HEK293 (cell line): ENCODE measurements around the gene ACAD9.

ENCODE experiments used
- HOXA7 ChIP-seq: sonication (generic); formaldehyde crosslinking; IDR thresholded peaks from 2 replicates; pipeline ENCODE4 v1.8.1; 2022; ENCODE audit warnings: missing genetic modification reagents, borderline replicate concordance
- IKZF3 ChIP-seq: fragments of 450-650 bp; IDR thresholded peaks from 2 replicates; pipeline ENCODE4 v1.5.0; 2018; ENCODE audit warnings: missing biosample characterization, mild to moderate bottlenecking, missing genetic modification characterization, moderate library complexity
- KLF10 ChIP-seq: fragments of 450-650 bp; IDR thresholded peaks from 2 replicates; pipeline ENCODE4 v1.5.1; 2018; ENCODE audit warnings: missing biosample characterization, mild to moderate bottlenecking, missing genetic modification characterization
- PRDM1 ChIP-seq: fragments of 450-650 bp; formaldehyde crosslinking; IDR thresholded peaks from 2 replicates; pipeline ENCODE4; 2016; ENCODE audit warnings: missing biosample characterization, missing genetic modification characterization
- SETDB1 ChIP-seq: IDR thresholded peaks from one replicate; pipeline ENCODE4 v1.6.1; 2017; ENCODE audit warnings: mild to moderate bottlenecking, low read length, moderate library complexity, mixed read lengths; ENCODE audit not compliant: insufficient read length
- SP2 ChIP-seq: fragments of 450-650 bp; formaldehyde crosslinking; IDR thresholded peaks from 2 replicates; pipeline ENCODE4 v1.5.1; 2016; ENCODE audit warnings: missing biosample characterization, missing genetic modification characterization
- ZBTB17 ChIP-seq: fragments of 450-650 bp; formaldehyde crosslinking; IDR thresholded peaks from 2 replicates; pipeline ENCODE4 v1.5.1; 2016; ENCODE audit warnings: missing biosample characterization, missing genetic modification characterization
- ZFP37 ChIP-seq: fragments of 450-650 bp; formaldehyde crosslinking; IDR thresholded peaks from 2 replicates; pipeline ENCODE4 v1.5.1; 2016; ENCODE audit warnings: missing biosample characterization, missing genetic modification characterization
- ZFP41 ChIP-seq: fragments of 450-650 bp; formaldehyde crosslinking; IDR thresholded peaks from 2 replicates; pipeline ENCODE4 v1.5.1; 2016; ENCODE audit warnings: missing biosample characterization, missing genetic modification characterization, borderline replicate concordance
- ZNF114 ChIP-seq: fragments of 450-650 bp; formaldehyde crosslinking; IDR thresholded peaks from 2 replicates; pipeline ENCODE4 v1.5.0; 2017; ENCODE audit warnings: missing biosample characterization, missing genetic modification characterization
- ZNF132 ChIP-seq: fragments of 450-650 bp; formaldehyde crosslinking; IDR thresholded peaks from 2 replicates; pipeline ENCODE4 v1.5.1; 2017; ENCODE audit warnings: missing biosample characterization, missing genetic modification characterization, borderline replicate concordance
- ZNF138 ChIP-seq: fragments of 450-650 bp; formaldehyde crosslinking; IDR thresholded peaks from 2 replicates; pipeline ENCODE4 v1.5.1; 2016; ENCODE audit warnings: missing biosample characterization, missing genetic modification characterization, borderline replicate concordance
- ZNF146 ChIP-seq: fragments of 450-650 bp; formaldehyde crosslinking; IDR thresholded peaks from 2 replicates; pipeline ENCODE4 v1.5.1; 2016; ENCODE audit warnings: missing biosample characterization, missing genetic modification characterization
- ZNF157 ChIP-seq: fragments of 450-650 bp; formaldehyde crosslinking; IDR thresholded peaks from 2 replicates; pipeline ENCODE4 v1.5.1; 2016; ENCODE audit warnings: missing biosample characterization, missing genetic modification characterization
- ZNF174 ChIP-seq: fragments of 450-650 bp; formaldehyde crosslinking; IDR thresholded peaks from 2 replicates; pipeline ENCODE4 v1.5.0; 2017; ENCODE audit warnings: missing biosample characterization, mild to moderate bottlenecking, missing genetic modification characterization
- ZNF184 ChIP-seq: fragments of 450-650 bp; IDR thresholded peaks from 2 replicates; pipeline ENCODE4 v1.5.1; 2018; ENCODE audit warnings: missing biosample characterization, mild to moderate bottlenecking, missing genetic modification characterization
- ZNF24 ChIP-seq: fragments of 450-650 bp; formaldehyde crosslinking; IDR thresholded peaks from 2 replicates; pipeline ENCODE4 v1.5.1; 2016; ENCODE audit warnings: missing biosample characterization, missing genetic modification characterization
- ZNF350 ChIP-seq: fragments of 450-650 bp; formaldehyde crosslinking; IDR thresholded peaks from 2 replicates; pipeline ENCODE4 v1.5.0; 2017; ENCODE audit warnings: missing biosample characterization, mild to moderate bottlenecking, missing genetic modification characterization
- ZNF366 ChIP-seq: fragments of 450-650 bp; formaldehyde crosslinking; conservative IDR thresholded peaks from 2 replicates; pipeline ENCODE4 v1.5.1; 2016; ENCODE audit warnings: missing biosample characterization, missing genetic modification characterization
- ZNF37A ChIP-seq: fragments of 450-650 bp; IDR thresholded peaks from 2 replicates; pipeline ENCODE4 v1.5.1; 2018; ENCODE audit warnings: missing biosample characterization, missing genetic modification characterization
- ZNF394 ChIP-seq: fragments of 450-650 bp; formaldehyde crosslinking; IDR thresholded peaks from 2 replicates; pipeline ENCODE4 v1.5.1; 2016; ENCODE audit warnings: missing biosample characterization, missing genetic modification characterization, mild to moderate bottlenecking, moderate library complexity, borderline replicate concordance
- ZNF404 ChIP-seq: fragments of 450-650 bp; formaldehyde crosslinking; IDR thresholded peaks from 2 replicates; pipeline ENCODE4 v1.5.1; 2017; ENCODE audit warnings: missing biosample characterization, missing genetic modification characterization
- ZNF426 ChIP-seq: fragments of 450-650 bp; formaldehyde crosslinking; IDR thresholded peaks from 2 replicates; pipeline ENCODE4 v1.5.1; 2017; ENCODE audit warnings: missing biosample characterization, missing genetic modification characterization, mild to moderate bottlenecking, inconsistent platforms, moderate library complexity
- ZNF473 ChIP-seq: fragments of 450-650 bp; formaldehyde crosslinking; IDR thresholded peaks from 2 replicates; pipeline ENCODE4 v1.5.1; 2017; ENCODE audit warnings: missing biosample characterization, missing genetic modification characterization
- ZNF510 ChIP-seq: fragments of 450-650 bp; formaldehyde crosslinking; IDR thresholded peaks from 2 replicates; pipeline ENCODE4 v1.5.1; 2018; ENCODE audit warnings: mild to moderate bottlenecking, missing genetic modification characterization, missing biosample characterization; ENCODE audit not compliant: insufficient replicate concordance
- ZNF544 ChIP-seq: fragments of 450-650 bp; formaldehyde crosslinking; IDR thresholded peaks from 2 replicates; pipeline ENCODE4 v1.5.0; 2017; ENCODE audit warnings: missing biosample characterization, missing genetic modification characterization
- ZNF549 ChIP-seq: fragments of 450-650 bp; IDR thresholded peaks from 2 replicates; pipeline ENCODE4 v1.5.1; 2018; ENCODE audit warnings: missing biosample characterization, missing genetic modification characterization, mild to moderate bottlenecking, inconsistent platforms, moderate library complexity
- ZNF624 ChIP-seq: fragments of 450-650 bp; formaldehyde crosslinking; IDR thresholded peaks from 2 replicates; pipeline ENCODE4 v1.5.1; 2017; ENCODE audit warnings: missing biosample characterization, missing genetic modification characterization
- ZNF664 ChIP-seq: fragments of 450-650 bp; formaldehyde crosslinking; IDR thresholded peaks from 2 replicates; pipeline ENCODE4 v1.5.1; 2016; ENCODE audit warnings: missing biosample characterization, missing genetic modification characterization
- ZNF777 ChIP-seq: fragments of 450-650 bp; formaldehyde crosslinking; IDR thresholded peaks from 2 replicates; pipeline ENCODE4 v1.5.1; 2017; ENCODE audit warnings: missing biosample characterization, missing genetic modification characterization, borderline replicate concordance
- ZNF830 ChIP-seq: fragments of 450-650 bp; IDR thresholded peaks from 2 replicates; pipeline ENCODE4 v1.5.0; 2018; ENCODE audit warnings: missing biosample characterization, missing genetic modification characterization, low read depth, mild to moderate bottlenecking, moderate library complexity
- ZNF843 ChIP-seq: fragments of 450-650 bp; formaldehyde crosslinking; IDR thresholded peaks from 2 replicates; pipeline ENCODE4 v1.5.1; 2016; ENCODE audit warnings: missing biosample characterization, missing genetic modification characterization
- ZSCAN16 ChIP-seq: fragments of 450-650 bp; formaldehyde crosslinking; IDR thresholded peaks from 2 replicates; pipeline ENCODE4 v1.5.1; 2016; ENCODE audit warnings: missing biosample characterization, missing genetic modification characterization
- TF ChIP-seq, protein P1 (sequence below): sonication (generic); formaldehyde crosslinking; IDR thresholded peaks from 2 replicates; pipeline ENCODE4 v1.8.1; 2022; ENCODE audit warnings: mild to moderate bottlenecking, moderate library complexity, missing genetic modification reagents
- TF ChIP-seq, protein P2 (sequence below): fragments of 450-650 bp; formaldehyde crosslinking; IDR thresholded peaks from 2 replicates; pipeline ENCODE4 v1.5.1; 2017; ENCODE audit warnings: missing biosample characterization, mild to moderate bottlenecking, missing genetic modification characterization, moderate library complexity
- TF ChIP-seq, protein P3 (sequence below): fragments of 450-650 bp; formaldehyde crosslinking; IDR thresholded peaks from 2 replicates; pipeline ENCODE4 v1.5.1; 2016; ENCODE audit warnings: missing biosample characterization, missing genetic modification characterization

Gene ACAD9

DNA sequence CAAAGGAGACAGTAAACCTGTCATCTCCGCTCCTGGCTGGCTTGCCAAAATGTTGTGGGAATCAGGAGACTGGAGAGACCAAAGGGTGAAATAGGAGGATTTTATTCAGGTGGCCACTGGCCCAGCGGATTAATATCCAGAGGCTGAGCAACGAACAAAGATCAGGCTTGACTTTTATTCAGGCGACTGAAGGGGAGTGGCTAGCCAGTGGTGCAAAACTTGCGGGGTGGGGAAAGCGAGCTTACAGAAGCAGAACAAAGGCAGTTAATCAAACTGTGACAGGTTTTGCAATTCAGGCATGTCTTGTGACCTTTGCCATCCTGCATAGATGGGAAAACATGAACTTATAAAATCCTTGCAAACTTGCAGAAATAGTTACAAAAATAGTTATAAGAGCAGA lies 19.8 kb upstream of the ACAD9 start (continued):
- TF ChIP-seq ZNF114, result no peak
- TF ChIP-seq ZFP37 (tag by site-specific recombination), result no peak
- no peak for TF ChIP-seq ZNF157 (tag by site-specific recombination)
- TF ChIP-seq ZSCAN16 (tag by site-specific recombination), result no peak
- TF ChIP-seq ZNF510, result peak; percentile 21
- TF ChIP-seq ZNF24 (tag by site-specific recombination), result no peak
- peak; percentile 24; the same call in 1 of the 2 replicates for TF ChIP-seq ZBTB17 (tag by site-specific recombination)
- peak; percentile 77; the same call in 1 of the 2 replicates for TF ChIP-seq ZNF184 (tag by site-specific recombination)
- TF ChIP-seq ZNF624, result no peak
- no peak for TF ChIP-seq HOXA7 (CRISPR knock-in tag)
- TF ChIP-seq ZNF350 (tag by site-specific recombination), result peak; percentile 59; the same call in 1 of the 2 replicates
- TF ChIP-seq ZNF426 (tag by site-specific recombination), result no peak
- TF ChIP-seq ZNF664 (tag by site-specific recombination), result no peak
- TF ChIP-seq ZNF138 (tag by site-specific recombination), result no peak
- TF ChIP-seq, protein P1, sequence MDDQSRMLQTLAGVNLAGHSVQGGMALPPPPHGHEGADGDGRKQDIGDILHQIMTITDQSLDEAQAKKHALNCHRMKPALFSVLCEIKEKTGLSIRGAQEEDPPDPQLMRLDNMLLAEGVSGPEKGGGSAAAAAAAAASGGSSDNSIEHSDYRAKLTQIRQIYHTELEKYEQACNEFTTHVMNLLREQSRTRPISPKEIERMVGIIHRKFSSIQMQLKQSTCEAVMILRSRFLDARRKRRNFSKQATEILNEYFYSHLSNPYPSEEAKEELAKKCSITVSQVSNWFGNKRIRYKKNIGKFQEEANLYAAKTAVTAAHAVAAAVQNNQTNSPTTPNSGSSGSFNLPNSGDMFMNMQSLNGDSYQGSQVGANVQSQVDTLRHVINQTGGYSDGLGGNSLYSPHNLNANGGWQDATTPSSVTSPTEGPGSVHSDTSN, result no peak
- TF ChIP-seq ZNF132 (tag by site-specific recombination), result no peak
- TF ChIP-seq SP2 (tag by site-specific recombination), result no peak
- TF ChIP-seq, protein P2, sequence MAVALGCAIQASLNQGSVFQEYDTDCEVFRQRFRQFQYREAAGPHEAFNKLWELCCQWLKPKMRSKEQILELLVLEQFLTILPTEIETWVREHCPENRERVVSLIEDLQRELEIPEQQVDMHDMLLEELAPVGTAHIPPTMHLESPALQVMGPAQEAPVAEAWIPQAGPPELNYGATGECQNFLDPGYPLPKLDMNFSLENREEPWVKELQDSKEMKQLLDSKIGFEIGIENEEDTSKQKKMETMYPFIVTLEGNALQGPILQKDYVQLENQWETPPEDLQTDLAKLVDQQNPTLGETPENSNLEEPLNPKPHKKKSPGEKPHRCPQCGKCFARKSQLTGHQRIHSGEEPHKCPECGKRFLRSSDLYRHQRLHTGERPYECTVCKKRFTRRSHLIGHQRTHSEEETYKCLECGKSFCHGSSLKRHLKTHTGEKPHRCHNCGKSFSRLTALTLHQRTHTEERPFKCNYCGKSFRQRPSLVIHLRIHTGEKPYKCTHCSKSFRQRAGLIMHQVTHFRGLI, result no peak
- TF ChIP-seq ZNF549, result peak; percentile 42; the same call in 1 of the 2 replicates
- no peak for TF ChIP-seq IKZF3 (tag by site-specific recombination)
- TF ChIP-seq ZNF473 (tag by site-specific recombination), result no peak
- no peak for TF ChIP-seq ZNF37A (tag by site-specific recombination)
- TF ChIP-seq ZNF404 (tag by site-specific recombination), result no peak
- TF ChIP-seq ZFP41 (tag by site-specific recombination), result no peak
- peak; percentile 99 for TF ChIP-seq SETDB1
- no peak for TF ChIP-seq ZNF146 (tag by site-specific recombination)
- no peak for TF ChIP-seq ZNF777 (tag by site-specific recombination)
- no peak for TF ChIP-seq ZNF394
- TF ChIP-seq ZNF174 (tag by site-specific recombination), result no peak
- TF ChIP-seq ZNF366, result no peak
- no peak for TF ChIP-seq ZNF830
- TF ChIP-seq, protein P3, sequence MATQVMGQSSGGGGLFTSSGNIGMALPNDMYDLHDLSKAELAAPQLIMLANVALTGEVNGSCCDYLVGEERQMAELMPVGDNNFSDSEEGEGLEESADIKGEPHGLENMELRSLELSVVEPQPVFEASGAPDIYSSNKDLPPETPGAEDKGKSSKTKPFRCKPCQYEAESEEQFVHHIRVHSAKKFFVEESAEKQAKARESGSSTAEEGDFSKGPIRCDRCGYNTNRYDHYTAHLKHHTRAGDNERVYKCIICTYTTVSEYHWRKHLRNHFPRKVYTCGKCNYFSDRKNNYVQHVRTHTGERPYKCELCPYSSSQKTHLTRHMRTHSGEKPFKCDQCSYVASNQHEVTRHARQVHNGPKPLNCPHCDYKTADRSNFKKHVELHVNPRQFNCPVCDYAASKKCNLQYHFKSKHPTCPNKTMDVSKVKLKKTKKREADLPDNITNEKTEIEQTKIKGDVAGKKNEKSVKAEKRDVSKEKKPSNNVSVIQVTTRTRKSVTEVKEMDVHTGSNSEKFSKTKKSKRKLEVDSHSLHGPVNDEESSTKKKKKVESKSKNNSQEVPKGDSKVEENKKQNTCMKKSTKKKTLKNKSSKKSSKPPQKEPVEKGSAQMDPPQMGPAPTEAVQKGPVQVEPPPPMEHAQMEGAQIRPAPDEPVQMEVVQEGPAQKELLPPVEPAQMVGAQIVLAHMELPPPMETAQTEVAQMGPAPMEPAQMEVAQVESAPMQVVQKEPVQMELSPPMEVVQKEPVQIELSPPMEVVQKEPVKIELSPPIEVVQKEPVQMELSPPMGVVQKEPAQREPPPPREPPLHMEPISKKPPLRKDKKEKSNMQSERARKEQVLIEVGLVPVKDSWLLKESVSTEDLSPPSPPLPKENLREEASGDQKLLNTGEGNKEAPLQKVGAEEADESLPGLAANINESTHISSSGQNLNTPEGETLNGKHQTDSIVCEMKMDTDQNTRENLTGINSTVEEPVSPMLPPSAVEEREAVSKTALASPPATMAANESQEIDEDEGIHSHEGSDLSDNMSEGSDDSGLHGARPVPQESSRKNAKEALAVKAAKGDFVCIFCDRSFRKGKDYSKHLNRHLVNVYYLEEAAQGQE (tag by site-specific recombination), result no peak
- no peak for TF ChIP-seq KLF10
- no peak for TF ChIP-seq ZNF843 (tag by site-specific recombination)
- TF ChIP-seq PRDM1 (tag by site-specific recombination), result no peak
- peak; percentile 74; the same call in 1 of the 2 replicates for TF ChIP-seq ZNF544 (tag by site-specific recombination)
